Epithelial cell of proximal tubule (primary cell): ENCODE data around the gene KRT31. TPM values are rescaled to one million over a fixed set of nuclear protein-coding genes. Genes with fewer than 3 reads are reported as not detected.
A peak's percentile ranks its signal among the peaks of the same experiment; 100 is the strongest.
"Not testable (repeated sequence)": the region's sequence is repeated elsewhere in the genome, so short reads cannot be mapped to it uniquely, and the experiment has no call there.

Experiments used
- DNase-seq: peaks from one replicate; pipeline ENCODE4 v3.0.0-alpha.2; 2011; ENCODE audit warnings: low read depth
- H3K4me3 ChIP-seq: 2 replicates; pipeline ENCODE4 v1.5.1; 2011; ENCODE audit warnings: low read depth, mild to moderate bottlenecking, low read length
- total RNA-seq: library from RNA; depleted of rRNA; stranded (reverse); fragments of >200 nt; gene quantifications from 2 replicates; pipeline ENCODE4 v1.2.3, GENCODE V29; 2015
- TF ChIP-seq, protein P1 (sequence below): conservative IDR thresholded peaks from 2 replicates; pipeline ENCODE4 v1.5.1; 2012; ENCODE audit warnings: low read depth, mild to moderate bottlenecking, low read length

KRT31 gene
- total RNA-seq, 1 donor from 2014 or later: not detected

GRCh38 chr17:41424111-41424635 lies 26.8 kb upstream of the KRT31 start, which contains the start of gene KRT37:
TSS of gene KRT37 (minus strand) at chr17:41424585. CDS start at chr17:41424523, 62 bp downstream.
- no peak for DNase-seq

DNA sequence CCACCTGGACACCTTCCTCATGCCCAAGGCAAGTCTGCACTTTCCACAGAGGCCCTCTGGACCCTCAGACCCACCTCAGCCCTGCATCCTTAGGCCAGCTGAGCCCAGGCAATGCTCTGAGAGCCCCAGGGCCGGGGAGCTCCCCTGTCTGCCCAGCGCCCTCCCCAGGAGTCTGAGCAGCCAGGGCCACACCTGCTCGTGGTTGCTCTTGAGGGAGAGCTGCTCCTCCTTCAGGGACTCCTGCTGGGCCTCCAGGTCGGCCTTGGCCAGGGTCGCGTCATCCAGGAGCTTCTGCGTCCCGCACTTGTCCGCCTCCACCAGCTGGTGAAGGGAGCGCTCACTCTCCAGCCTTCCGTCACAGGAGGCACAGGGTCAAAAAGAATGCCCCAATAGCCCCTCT lies 25.2 kb upstream of the KRT31 start:
- H3K4me3 ChIP-seq, DNase-seq: not testable (repeated sequence)

More at GRCh38 chr17:41424111-41424635, 26.8 kb upstream of the KRT31 start, which contains the start of gene KRT37:
- TF ChIP-seq, protein P1, sequence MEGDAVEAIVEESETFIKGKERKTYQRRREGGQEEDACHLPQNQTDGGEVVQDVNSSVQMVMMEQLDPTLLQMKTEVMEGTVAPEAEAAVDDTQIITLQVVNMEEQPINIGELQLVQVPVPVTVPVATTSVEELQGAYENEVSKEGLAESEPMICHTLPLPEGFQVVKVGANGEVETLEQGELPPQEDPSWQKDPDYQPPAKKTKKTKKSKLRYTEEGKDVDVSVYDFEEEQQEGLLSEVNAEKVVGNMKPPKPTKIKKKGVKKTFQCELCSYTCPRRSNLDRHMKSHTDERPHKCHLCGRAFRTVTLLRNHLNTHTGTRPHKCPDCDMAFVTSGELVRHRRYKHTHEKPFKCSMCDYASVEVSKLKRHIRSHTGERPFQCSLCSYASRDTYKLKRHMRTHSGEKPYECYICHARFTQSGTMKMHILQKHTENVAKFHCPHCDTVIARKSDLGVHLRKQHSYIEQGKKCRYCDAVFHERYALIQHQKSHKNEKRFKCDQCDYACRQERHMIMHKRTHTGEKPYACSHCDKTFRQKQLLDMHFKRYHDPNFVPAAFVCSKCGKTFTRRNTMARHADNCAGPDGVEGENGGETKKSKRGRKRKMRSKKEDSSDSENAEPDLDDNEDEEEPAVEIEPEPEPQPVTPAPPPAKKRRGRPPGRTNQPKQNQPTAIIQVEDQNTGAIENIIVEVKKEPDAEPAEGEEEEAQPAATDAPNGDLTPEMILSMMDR: no peak
- H3K4me3 ChIP-seq: no peak within 1 kb of the TSS

DNA sequence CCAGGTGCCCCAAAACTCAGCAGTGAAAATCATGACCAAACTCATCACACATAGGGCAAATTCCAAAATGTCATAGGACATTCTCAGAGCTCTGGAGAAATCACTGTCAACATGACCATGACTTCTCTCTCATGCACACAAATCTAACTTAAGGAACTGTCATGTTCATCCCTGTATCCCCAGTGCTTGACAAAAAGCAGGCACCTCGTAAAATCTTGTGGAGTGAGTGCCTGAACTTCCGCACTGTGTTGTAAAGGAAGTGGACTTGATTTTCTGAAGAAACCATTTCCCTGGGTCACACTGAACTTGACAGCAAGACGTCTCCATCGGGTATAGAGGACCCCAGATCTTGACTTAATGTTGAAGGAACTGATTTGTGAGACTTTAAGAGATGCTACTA lies 24.2 kb upstream of the KRT31 start:
- no peak overlapping the region for H3K4me3 ChIP-seq
- no peak for DNase-seq
- TF ChIP-seq, protein P1: no peak

DNA sequence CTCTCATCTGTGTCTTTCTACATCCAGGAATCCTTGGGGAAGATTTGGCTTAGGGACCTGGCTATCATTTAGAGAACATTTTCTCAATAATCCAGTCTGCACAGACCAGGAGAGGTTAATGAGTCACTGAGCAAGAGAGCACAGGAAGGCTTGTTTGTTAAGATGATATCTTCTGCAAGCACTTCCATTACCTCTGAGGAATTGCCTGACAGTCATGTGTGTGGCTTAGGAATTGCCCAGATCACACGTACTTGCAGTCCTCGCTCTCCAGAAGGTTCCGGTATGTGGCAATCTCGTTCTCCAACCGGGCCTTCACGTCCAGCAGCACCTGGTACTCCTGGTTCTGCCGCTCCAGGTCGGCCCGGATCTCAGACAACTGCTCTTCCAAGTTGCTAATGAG lies 23.7 kb upstream of the KRT31 start:
- TF ChIP-seq, protein P1: no peak
- no peak overlapping the region for H3K4me3 ChIP-seq
- peak; percentile 78 for DNase-seq

DNA sequence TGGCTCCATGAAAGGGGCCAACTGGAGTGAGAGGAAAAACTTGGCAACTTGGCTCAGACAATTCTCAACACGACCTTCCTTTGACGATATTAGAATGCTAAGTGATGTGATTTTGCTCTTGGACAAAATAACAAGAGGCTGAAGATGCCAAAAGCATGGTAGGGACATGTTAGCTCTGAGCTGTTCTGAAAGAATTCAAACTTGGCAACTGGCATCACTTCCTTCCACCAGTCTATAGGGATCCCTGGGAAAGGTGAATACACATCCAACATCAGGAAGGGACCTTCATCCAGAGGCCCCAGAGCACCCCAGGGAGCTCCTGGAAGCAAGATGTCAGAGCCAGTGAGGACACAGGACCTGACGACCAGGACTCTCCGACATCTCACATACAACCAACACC lies 22.7 kb upstream of the KRT31 start:
- no peak for DNase-seq
- no peak overlapping the region for H3K4me3 ChIP-seq
- TF ChIP-seq, protein P1: no peak

DNA sequence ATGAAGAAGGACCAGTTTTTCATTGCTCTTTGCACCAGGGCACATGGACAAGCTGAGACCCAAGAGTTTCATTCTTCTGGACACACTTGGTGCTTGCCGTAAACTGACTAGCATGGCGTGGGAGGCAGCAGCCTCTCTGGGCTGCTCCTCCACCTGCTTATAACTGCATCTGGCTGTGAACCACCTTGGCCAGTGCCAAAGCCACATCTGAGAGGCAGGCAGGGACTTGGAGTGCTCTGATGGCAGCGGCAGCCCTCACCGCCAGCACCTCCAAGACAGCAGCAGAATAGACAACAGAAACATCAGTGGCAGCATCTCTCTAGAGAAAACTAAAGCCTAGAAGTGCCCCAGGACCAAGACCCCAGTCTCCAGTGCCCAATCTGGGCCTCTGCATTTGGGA lies 22.3 kb upstream of the KRT31 start:
- DNase-seq: no peak
- no peak overlapping the region for H3K4me3 ChIP-seq
- TF ChIP-seq, protein P1: no peak

- H3K4me3 ChIP-seq: no peak overlapping the region
- TF ChIP-seq, protein P1: no peak
- DNase-seq: no peak
These were observed 20.9 kb upstream of the KRT31 start for GRCh38 chr17:41418116-41418860.
